ENCODE measurements around the gene PCDHGC5. TPM values are rescaled to one million over a fixed set of nuclear protein-coding genes. Genes with fewer than 3 reads are reported as not detected.

Gene PCDHGC5
- total and polyA plus RNA-seq, 7 donors: 0.08 to 1.2 (median 0.65) TPM; not detected in 1

DNA sequence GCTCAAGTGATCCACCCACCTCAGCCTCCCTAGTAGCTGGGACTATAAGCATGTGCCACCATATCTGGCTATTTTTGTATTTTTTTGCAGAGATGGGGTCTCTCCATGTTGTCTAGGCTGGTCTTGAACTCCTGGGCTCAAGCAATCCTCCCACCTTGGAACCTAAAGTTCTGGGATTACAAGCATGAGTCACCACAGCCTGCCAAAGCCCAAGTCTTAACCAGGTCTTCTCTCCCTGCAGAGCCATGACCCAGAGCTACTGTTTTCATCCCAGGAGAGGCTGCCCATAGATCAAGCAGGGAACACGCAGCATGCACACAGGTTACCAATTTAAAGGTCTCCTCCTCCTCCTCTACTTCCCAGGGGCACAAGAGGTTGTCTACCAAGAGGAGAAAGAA lies 29.7 kb downstream of the PCDHGC5 start:
- Histone ChIP-seq H3K4me3 (no peak overlapping the region), H3K9me3 (no peaks in the 10 kb centered on the region), H3K27ac (peak overlapping the region; percentile 90), H3K4me1 (peaks cover 90% of the 10 kb centered on the region), H3K27me3 (ENCODE audit: insufficient read depth in 3 of 3, low read length in 2 of 3) (no peaks in the 10 kb centered on the region), H3K36me3 (ENCODE audit: insufficient read depth in 1 of 2, low read depth in 1 of 2) (peaks cover 7 to 60% of the 10 kb centered on the region in 2 donors)
- intact Hi-C loops (cut with DNase I): no loop called here
- WGBS, 3 donors: 86 to 95% (median 87%) methylated on average over 1 of the region's 1 CpG
- ATAC-seq (no peak), DNase-seq (no peak)
- TF ChIP-seq, protein P1, sequence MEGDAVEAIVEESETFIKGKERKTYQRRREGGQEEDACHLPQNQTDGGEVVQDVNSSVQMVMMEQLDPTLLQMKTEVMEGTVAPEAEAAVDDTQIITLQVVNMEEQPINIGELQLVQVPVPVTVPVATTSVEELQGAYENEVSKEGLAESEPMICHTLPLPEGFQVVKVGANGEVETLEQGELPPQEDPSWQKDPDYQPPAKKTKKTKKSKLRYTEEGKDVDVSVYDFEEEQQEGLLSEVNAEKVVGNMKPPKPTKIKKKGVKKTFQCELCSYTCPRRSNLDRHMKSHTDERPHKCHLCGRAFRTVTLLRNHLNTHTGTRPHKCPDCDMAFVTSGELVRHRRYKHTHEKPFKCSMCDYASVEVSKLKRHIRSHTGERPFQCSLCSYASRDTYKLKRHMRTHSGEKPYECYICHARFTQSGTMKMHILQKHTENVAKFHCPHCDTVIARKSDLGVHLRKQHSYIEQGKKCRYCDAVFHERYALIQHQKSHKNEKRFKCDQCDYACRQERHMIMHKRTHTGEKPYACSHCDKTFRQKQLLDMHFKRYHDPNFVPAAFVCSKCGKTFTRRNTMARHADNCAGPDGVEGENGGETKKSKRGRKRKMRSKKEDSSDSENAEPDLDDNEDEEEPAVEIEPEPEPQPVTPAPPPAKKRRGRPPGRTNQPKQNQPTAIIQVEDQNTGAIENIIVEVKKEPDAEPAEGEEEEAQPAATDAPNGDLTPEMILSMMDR (IDR thresholded peaks at IDR 0.05): no peak

DNA sequence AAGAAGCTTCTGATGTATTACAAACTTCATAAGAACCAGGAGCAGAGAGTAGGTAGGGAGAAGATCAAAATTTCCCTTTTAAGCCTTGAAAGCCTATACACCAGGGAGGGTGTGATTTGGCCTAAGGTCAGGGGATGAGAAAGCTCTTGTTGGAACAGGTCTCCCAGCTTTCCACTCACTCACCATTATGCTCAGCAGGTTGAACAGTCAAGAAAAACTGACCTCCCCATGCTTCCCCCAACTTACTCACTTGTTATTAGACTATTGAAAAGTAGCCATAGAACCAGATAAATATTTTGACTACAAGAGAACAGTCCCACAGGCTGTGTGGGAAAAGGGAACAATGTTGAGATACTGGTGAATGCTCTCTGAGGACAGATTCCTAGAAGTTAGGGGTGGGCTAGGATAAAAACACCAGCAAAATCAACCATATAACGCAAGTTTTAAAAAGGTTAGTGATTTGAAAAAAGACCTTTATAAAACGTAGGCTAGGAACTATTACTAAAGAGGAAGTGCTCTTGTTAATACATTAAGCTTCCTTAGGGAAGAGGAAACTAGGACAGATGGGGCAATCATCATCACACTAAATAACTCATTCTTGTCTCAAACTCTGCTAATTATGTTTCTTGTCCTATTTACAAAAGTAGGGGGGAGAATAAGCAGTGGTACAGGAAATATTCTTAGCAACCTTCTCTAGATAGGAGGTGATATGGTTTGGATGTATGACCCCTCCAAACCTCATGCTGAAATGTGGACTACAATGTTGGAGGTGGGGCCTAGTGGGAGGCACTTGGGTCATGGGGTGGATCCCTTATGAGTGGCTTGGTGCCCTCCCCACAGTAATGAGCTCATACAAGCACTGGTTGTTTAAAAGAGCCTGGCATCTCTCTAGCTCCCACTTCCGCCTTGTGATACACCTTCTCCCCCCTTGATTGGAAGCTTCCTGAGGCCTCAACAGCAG lies 31.0 kb downstream of the PCDHGC5 start:
- Histone ChIP-seq H3K27me3 (ENCODE audit: insufficient read depth in 3 of 3, low read length in 2 of 3) (no peaks in the 10 kb centered on the region), H3K36me3 (ENCODE audit: insufficient read depth in 1 of 2, low read depth in 1 of 2) (peaks cover 7 to 66% of the 10 kb centered on the region in 2 donors), H3K9me3 (no peaks in the 10 kb centered on the region), H3K4me1 (peaks cover 88% of the 10 kb centered on the region), H3K4me3 (no peak overlapping the region), H3K27ac (peak overlapping the region; percentile 90)
- no peak for ATAC-seq
- TF ChIP-seq, protein P1 (IDR thresholded peaks at IDR 0.05): no peak
- WGBS, 3 donors: 70 to 81% (median 75%) methylated on average over 3 of the region's 3 CpGs
- DNase-seq: no peak
- intact Hi-C loops (cut with DNase I): loop anchor here (5.0 kb wide), 2 partner anchors 37 to 98 kb away; partner anchors contain the start of gene PCDHGA11 (in 1 of the 2)

DNA sequence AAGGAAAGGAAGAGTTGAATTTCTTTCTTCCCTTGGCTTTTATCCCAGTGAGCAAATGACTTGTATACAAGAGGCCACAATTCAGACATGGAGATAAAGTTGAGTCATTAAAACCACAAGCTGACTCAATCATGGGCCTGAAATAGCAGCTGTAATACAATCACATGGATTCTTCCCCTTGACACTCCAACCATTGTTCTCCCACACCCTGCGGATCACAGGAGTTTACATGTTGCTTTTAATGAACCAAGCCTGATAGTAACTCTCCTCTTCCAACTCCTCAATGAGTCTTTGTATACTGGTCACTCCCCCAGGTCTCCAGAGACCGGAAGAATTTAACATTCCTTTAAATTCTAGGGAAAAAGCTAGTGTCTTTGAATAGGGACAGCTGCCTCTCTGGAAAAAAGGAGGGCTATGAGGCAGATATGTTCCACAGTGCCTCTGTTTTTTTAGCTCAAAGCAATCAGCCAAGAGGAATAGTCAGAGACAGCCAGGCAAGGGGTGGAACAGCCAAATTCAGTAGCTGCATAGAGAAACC lies 32.4 kb downstream of the PCDHGC5 start:
- Histone ChIP-seq H3K36me3 (ENCODE audit: insufficient read depth in 1 of 2, low read depth in 1 of 2) (peaks cover 9 to 66% of the 10 kb centered on the region in 2 donors), H3K9me3 (no peaks in the 10 kb centered on the region), H3K27ac (peak overlapping the region; percentile 90), H3K4me1 (peaks cover 78% of the 10 kb centered on the region), H3K4me3 (peak overlapping the region; percentile 6), H3K27me3 (ENCODE audit: insufficient read depth in 3 of 3, low read length in 2 of 3) (no peaks in the 10 kb centered on the region)
- DNase-seq (no peak), ATAC-seq (peak; percentile 79 to 85 (median 84))
- WGBS, 3 donors: 12 to 15% (median 14%) methylated on average over 2 of the region's 2 CpGs
- intact Hi-C loops (cut with DNase I): loop anchor here (5.0 kb wide), 2 partner anchors 36 to 99 kb away; partner anchors contain the start of gene PCDHGA11 (in 1 of the 2)
- TF ChIP-seq, protein P1 (IDR thresholded peaks at IDR 0.05): no peak

DNA sequence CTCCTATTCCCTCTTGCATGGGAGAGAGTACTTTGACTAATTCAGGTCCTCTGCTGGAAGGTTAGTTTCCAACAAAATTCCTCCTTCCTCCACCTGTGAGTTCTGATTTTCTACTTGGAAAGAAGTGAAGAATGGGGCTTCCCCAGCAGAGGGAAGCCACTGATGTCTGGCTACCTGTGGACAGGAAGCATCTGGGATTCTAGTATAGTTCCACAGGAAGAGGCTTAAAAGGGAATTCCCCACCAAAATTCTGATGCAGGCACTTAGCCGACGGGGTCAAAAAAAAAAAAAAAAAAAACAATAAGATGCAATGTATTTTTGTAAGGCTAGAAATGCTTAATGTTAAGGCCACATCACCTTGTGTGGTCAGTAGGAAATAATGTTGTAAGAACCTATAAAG lies 33.4 kb downstream of the PCDHGC5 start:
- peaks cover 12 to 66% of the 10 kb centered on the region in 2 donors for H3K36me3 ChIP-seq (ENCODE audit: insufficient read depth in 1 of 2, low read depth in 1 of 2)
- peak overlapping the region; percentile 90 for H3K27ac ChIP-seq
- TF ChIP-seq, protein P1 (IDR thresholded peaks at IDR 0.05): no peak
- no peak for ATAC-seq
- 13 to 29% (median 24%) methylated on average over 2 of the region's 2 CpGs for WGBS, 3 donors
- intact Hi-C loops (cut with DNase I): loop anchor here (5.0 kb wide), 2 partner anchors 35 to 100 kb away; partner anchors contain the start of gene PCDHGA11 (in 1 of the 2)
- no peaks in the 10 kb centered on the region for H3K9me3 ChIP-seq
- no peak for DNase-seq
- no peaks in the 10 kb centered on the region for H3K27me3 ChIP-seq (ENCODE audit: insufficient read depth in 3 of 3, low read length in 2 of 3)
- no peak overlapping the region for H3K4me3 ChIP-seq
- H3K4me1 ChIP-seq: peaks cover 69% of the 10 kb centered on the region

Measured in psoas muscle (tissue), 8 donors.